Loucy (cell line): ENCODE results near the gene GRK2.

ENCODE experiments used
- CTCF ChIP-seq: fragments of 200-600 bp; sonication (generic); conservative IDR thresholded peaks from 2 replicates; pipeline ENCODE4 v1.5.1; 2014; ENCODE audit warnings: mild to moderate bottlenecking, antibody characterized with exemption, low read length
- EZH2phosphoT487 ChIP-seq: fragments of 200-600 bp; IDR thresholded peaks from 2 replicates; pipeline ENCODE4 v1.6.1; 2018; ENCODE audit warnings: antibody characterized with exemption, mild to moderate bottlenecking, moderate library complexity, borderline replicate concordance

DNA sequence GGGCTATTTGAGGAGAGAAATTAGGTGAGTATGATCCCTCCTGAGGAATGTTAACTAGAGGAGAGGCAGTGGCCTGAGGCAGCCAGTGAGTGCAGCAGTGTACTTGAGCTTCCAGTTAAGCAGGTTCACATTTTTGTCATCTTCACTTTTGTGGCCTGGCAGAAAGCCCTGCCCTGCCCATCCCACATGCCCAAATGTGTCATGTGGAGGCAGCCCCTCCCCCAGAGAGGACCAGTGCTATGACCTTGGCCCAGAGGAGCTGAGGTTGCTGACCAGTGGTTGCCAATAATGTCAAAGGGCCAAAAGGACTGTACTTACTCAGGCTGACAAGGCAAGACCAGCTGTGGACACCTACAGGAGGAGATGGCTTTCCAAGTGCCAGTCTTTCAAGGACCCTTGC is 17.6 kb upstream of the GRK2 start:
- TF ChIP-seq CTCF: no peak
- no peak for TF ChIP-seq EZH2phosphoT487
